HepG2 (cell line): ENCODE measurements around the gene NUP214. TPM values are rescaled to one million over a fixed set of nuclear protein-coding genes. Genes with fewer than 3 reads are reported as not detected.

Experiments used
- ATAC-seq: fragments of 200-7000 bp; cut with Tn5 transposase; 3 replicates; pipeline ENCODE4 v1.9.1; 2020; ENCODE audit warnings: mild to moderate bottlenecking, moderate library complexity
- BruUV-seq: library from RNA; stranded (reverse); fragments of 400-500 nt; replicated peaks from 2 replicates; lab custom pipeline; 2021; lab: Mats Ljungman, UMichigan
- CTCF ChIA-PET: fragments of 300-600 bp; formaldehyde crosslinking; extraction: SDS; loops from one replicate; lab custom pipeline; 2021; ENCODE audit warnings: low total read pairs, inconsistent platforms, low intra/inter-chr PET ratio; lab: Yijun Ruan, JAX
- POLR2A ChIA-PET: fragments of 350-600 bp; sonication (Branson Sonifier 250); formaldehyde crosslinking; loops from one replicate; lab custom pipeline; 2020; ENCODE audit warnings: antibody characterized with exemption, inconsistent platforms; lab: Yijun Ruan, JAX
- DNase-seq: peaks from one replicate; pipeline ENCODE4 v3.0.0-alpha.2; 2015; ENCODE audit warnings: low spot score
- FAIRE-seq: peaks from 3 replicates; lab custom pipeline; 2011; peaks lifted over from hg19 to GRCh38; lab: Jason Lieb, UNC
- H2AFZ ChIP-seq: one replicate; pipeline ENCODE4 v1.6.1; 2011; ENCODE audit warnings: low read length, inconsistent platforms
- H3K27ac ChIP-seq: fragments of 300-600 bp; 3 replicates; pipeline ENCODE4 v1.8.0; 2011; ENCODE audit warnings: mixed run types, mild to moderate bottlenecking, mixed read lengths, low read length, inconsistent platforms; ENCODE audit not compliant: insufficient read depth; ENCODE audit errors: extremely low read length
- H3K27me3 ChIP-seq, 2 experiments: fragments of 200-600 bp in 1 of 2; 2 replicates in 1 of 2; 3 replicates in 1 of 2; pipeline versions ENCODE4 v1.6.0 to v1.8.0; 2011; ENCODE audit warnings: low read length in 2 of 2, mild to moderate bottlenecking in 2 of 2, moderate library complexity in 2 of 2, inconsistent platforms in 1 of 2; ENCODE audit not compliant: insufficient read depth in 2 of 2, control insufficient read depth in 1 of 2
- H3K36me3 ChIP-seq, 2 experiments: fragments of 200-600 bp in 1 of 2; replicated peaks in 1 of 2; 2 replicates in 1 of 2; 3 replicates in 1 of 2; pipeline versions ENCODE4 v1.5.1 to v1.8.0; 2011; ENCODE audit warnings: low read length in 2 of 2, inconsistent platforms in 1 of 2; ENCODE audit not compliant: insufficient read depth in 2 of 2, control insufficient read depth in 1 of 2
- H3K4me1 ChIP-seq: 2 replicates; pipeline ENCODE4 v1.5.1; 2012; ENCODE audit warnings: low read length, inconsistent platforms; ENCODE audit not compliant: insufficient read depth
- H3K4me2 ChIP-seq: 2 replicates; pipeline ENCODE4 v1.6.0; 2011; ENCODE audit warnings: low read depth, low read length, inconsistent platforms
- H3K4me3 ChIP-seq, 3 experiments: fragments of 200-600 bp in 1 of 3; sonication (generic), shearing (Covaris generic) in 1 of 3; replicated peaks in 1 of 3; 2 replicates each; pipeline ENCODE4 v1.5.1; 2011 to 2016; ENCODE audit warnings: low read length in 3 of 3, inconsistent platforms in 2 of 3, low read depth in 2 of 3, mild to moderate bottlenecking in 2 of 3, control low read depth in 1 of 3, mixed read lengths in 1 of 3; ENCODE audit not compliant: insufficient read depth in 1 of 3
- H3K79me2 ChIP-seq: one replicate; pipeline ENCODE4 v1.6.1; 2011; ENCODE audit warnings: low read length, inconsistent platforms; ENCODE audit not compliant: insufficient read depth
- H3K9ac ChIP-seq: 2 replicates; pipeline ENCODE4 v1.6.0; 2011; ENCODE audit warnings: mild to moderate bottlenecking, low read depth, low read length, inconsistent platforms; ENCODE audit not compliant: insufficient read depth
- H3K9me3 ChIP-seq: 2 replicates; pipeline ENCODE4 v1.5.1; 2012; ENCODE audit warnings: mild to moderate bottlenecking, low read length
- H4K20me1 ChIP-seq: 2 replicates; pipeline ENCODE4 v1.6.0; 2011; ENCODE audit warnings: inconsistent platforms, mild to moderate bottlenecking, low read length, moderate library complexity; ENCODE audit not compliant: insufficient read depth
- CCAR2 ChIP-seq: fragments of 200-400 bp; formaldehyde crosslinking; optimal IDR thresholded peaks from 2 replicates; pipeline ENCODE3; 2018; ENCODE audit warnings: low read depth, mild to moderate bottlenecking, low read length, moderate library complexity
- CTCF ChIP-seq: sonication (generic); formaldehyde crosslinking; IDR thresholded peaks from 2 replicates; pipeline ENCODE4 v1.5.0; 2020; ENCODE audit warnings: mild to moderate bottlenecking, missing genetic modification reagents, moderate library complexity
- DPF2 ChIP-seq: sonication (generic); formaldehyde crosslinking; IDR thresholded peaks from 2 replicates; pipeline ENCODE4 v1.4.0; 2020; ENCODE audit warnings: mild to moderate bottlenecking, low read depth, missing genetic modification reagents, borderline replicate concordance
- GABPB1 ChIP-seq: IDR thresholded peaks from 2 replicates; pipeline ENCODE4 v1.6.1; 2016; ENCODE audit warnings: mild to moderate bottlenecking, missing genetic modification reagents, moderate library complexity, missing compliant biosample characterization
- HOXA9 ChIP-seq: sonication (generic); formaldehyde crosslinking; IDR thresholded peaks from 2 replicates; pipeline ENCODE4 v1.8.1; 2022; ENCODE audit warnings: missing genetic modification reagents, mild to moderate bottlenecking, moderate library complexity, borderline replicate concordance
- ZNF329 ChIP-seq: sonication (generic); formaldehyde crosslinking; IDR thresholded peaks from 2 replicates; pipeline ENCODE4 v1.9.0; 2021; ENCODE audit warnings: low read depth, mild to moderate bottlenecking, missing genetic modification reagents
- ZNF563 ChIP-seq: sonication (generic); formaldehyde crosslinking; IDR thresholded peaks from 2 replicates; pipeline ENCODE4 v1.8.0; 2022; ENCODE audit warnings: mild to moderate bottlenecking, moderate library complexity, missing genetic modification reagents
- ZSCAN20 ChIP-seq: sonication (generic); formaldehyde crosslinking; IDR thresholded peaks from 2 replicates; pipeline ENCODE4 v1.4.0; 2020; ENCODE audit warnings: missing genetic modification reagents, mild to moderate bottlenecking, borderline replicate concordance
- WGBS: methylation state at CpG from one replicate; pipeline ENCODE4 v1.1.6; 2017; ENCODE audit warnings: low lambda C conversion rate; 5-methylcytosine and 5-hydroxymethylcytosine counted together
- in situ Hi-C: cut with HindIII; loops from 2 replicates; pipeline ENCODE4 v1.10.0; 2017; ENCODE audit warnings: low pct_unique_long_range_greater_than_20kb; ENCODE audit not compliant: extremely low pct_ligation_motif_present
- intact Hi-C: fragments of 100-400 bp; cut with micrococcal nuclease; formaldehyde crosslinking; loops from one replicate; pipeline ENCODE4 v1.10.0; 2022; ENCODE audit not compliant: unreplicated experiment
- polyA plus RNA-seq, 8 experiments: library from polyadenylated mRNA; depleted of rRNA in 3 of 8; stranded (reverse) in 7 of 8; unstranded in 1 of 8; fragments of >200 nt; fragmentation: Illumina TruSeq in 4 of 8; extraction: Trizol in 4 of 8; gene quantifications; 2 replicates each; pipeline versions ENCODE4 v1.2.1 to v1.2.3, GENCODE V29; 2011 to 2016; ENCODE audit warnings: low read depth in 4 of 8, missing spikeins in 1 of 8, mixed read lengths in 1 of 8; ENCODE audit not compliant: insufficient read depth in 1 of 8
- total RNA-seq, 5 experiments: library from RNA; depleted of rRNA; stranded (reverse); fragments of >200 nt; fragmentation: Illumina TruSeq; extraction: Trizol; gene quantifications; 2 replicates each; pipeline ENCODE4 v1.2.3, GENCODE V29; 2016; ENCODE audit warnings: low read depth in 1 of 5
- TF ChIP-seq, protein P1 (sequence below): sonication (generic); formaldehyde crosslinking; IDR thresholded peaks from 2 replicates; pipeline ENCODE4 v1.4.0; 2020; ENCODE audit warnings: mild to moderate bottlenecking, missing genetic modification reagents
- TF ChIP-seq, protein P2 (sequence below): sonication (generic); formaldehyde crosslinking; IDR thresholded peaks from 2 replicates; pipeline ENCODE4 v1.4.0; 2020; ENCODE audit warnings: missing genetic modification reagents
- TF ChIP-seq, protein P3 (sequence below): sonication (generic); formaldehyde crosslinking; conservative IDR thresholded peaks from 2 replicates; pipeline ENCODE4 v1.4.0; 2020; ENCODE audit warnings: mild to moderate bottlenecking, missing genetic modification reagents, moderate library complexity
- TF ChIP-seq, protein P4 (sequence below): sonication (generic); formaldehyde crosslinking; IDR thresholded peaks from 2 replicates; pipeline ENCODE4 v1.5.1; 2020; ENCODE audit warnings: missing genetic modification reagents, mild to moderate bottlenecking, borderline replicate concordance

NUP214 gene
- total and polyA plus RNA-seq, 2 of the 13 experiments (the other 11 are each of a cell fraction or from before 2014, with no cell fraction given), result 8.4 to 16.0 TPM

GRCh38 chr9:131092548-131093440 is 32.6 kb upstream of the NUP214 start:
- no peak for ATAC-seq
- in situ Hi-C loops, result no loop called here
- no peak overlapping the region for H3K4me2 ChIP-seq
- peaks cover 7 to 71% of the 10 kb centered on the region in 2 experiments; a peak in 4 of 5 replicates for H3K27me3 ChIP-seq
- H3K79me2 ChIP-seq, result no peaks in the 10 kb centered on the region
- no peak for FAIRE-seq
- peaks cover 28% of the 10 kb centered on the region for H3K4me1 ChIP-seq
- no peaks in the 10 kb centered on the region for H4K20me1 ChIP-seq
- no peak overlapping the region for H3K4me3 ChIP-seq
- no peak overlapping the region for H2AFZ ChIP-seq
- H3K9me3 ChIP-seq, result no peaks in the 10 kb centered on the region
- ChIA-PET POLR2A (no interaction called here), CTCF (no interaction called here)
- no peak for DNase-seq
- WGBS, result 21% methylated on average over 15 of the region's 24 CpGs
- BruUV-seq, result no TSS peak
- H3K27ac ChIP-seq, result no peak overlapping the region
- no peaks in the 10 kb centered on the region for H3K36me3 ChIP-seq
- H3K9ac ChIP-seq, result no peak overlapping the region
- TF ChIP-seq DPF2, result no peak
- no peak for TF ChIP-seq ZSCAN20
- no peak for TF ChIP-seq ZNF329
- TF ChIP-seq CTCF, result no peak
- no peak for TF ChIP-seq GABPB1 (CRISPR knock-in tag)
- TF ChIP-seq CCAR2, result no peak
- TF ChIP-seq, protein P1, sequence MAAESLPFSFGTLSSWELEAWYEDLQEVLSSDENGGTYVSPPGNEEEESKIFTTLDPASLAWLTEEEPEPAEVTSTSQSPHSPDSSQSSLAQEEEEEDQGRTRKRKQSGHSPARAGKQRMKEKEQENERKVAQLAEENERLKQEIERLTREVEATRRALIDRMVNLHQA (CRISPR knock-in tag), result no peak
- TF ChIP-seq, protein P2, sequence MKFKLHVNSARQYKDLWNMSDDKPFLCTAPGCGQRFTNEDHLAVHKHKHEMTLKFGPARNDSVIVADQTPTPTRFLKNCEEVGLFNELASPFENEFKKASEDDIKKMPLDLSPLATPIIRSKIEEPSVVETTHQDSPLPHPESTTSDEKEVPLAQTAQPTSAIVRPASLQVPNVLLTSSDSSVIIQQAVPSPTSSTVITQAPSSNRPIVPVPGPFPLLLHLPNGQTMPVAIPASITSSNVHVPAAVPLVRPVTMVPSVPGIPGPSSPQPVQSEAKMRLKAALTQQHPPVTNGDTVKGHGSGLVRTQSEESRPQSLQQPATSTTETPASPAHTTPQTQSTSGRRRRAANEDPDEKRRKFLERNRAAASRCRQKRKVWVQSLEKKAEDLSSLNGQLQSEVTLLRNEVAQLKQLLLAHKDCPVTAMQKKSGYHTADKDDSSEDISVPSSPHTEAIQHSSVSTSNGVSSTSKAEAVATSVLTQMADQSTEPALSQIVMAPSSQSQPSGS (CRISPR knock-in tag), result no peak
- TF ChIP-seq, protein P3, sequence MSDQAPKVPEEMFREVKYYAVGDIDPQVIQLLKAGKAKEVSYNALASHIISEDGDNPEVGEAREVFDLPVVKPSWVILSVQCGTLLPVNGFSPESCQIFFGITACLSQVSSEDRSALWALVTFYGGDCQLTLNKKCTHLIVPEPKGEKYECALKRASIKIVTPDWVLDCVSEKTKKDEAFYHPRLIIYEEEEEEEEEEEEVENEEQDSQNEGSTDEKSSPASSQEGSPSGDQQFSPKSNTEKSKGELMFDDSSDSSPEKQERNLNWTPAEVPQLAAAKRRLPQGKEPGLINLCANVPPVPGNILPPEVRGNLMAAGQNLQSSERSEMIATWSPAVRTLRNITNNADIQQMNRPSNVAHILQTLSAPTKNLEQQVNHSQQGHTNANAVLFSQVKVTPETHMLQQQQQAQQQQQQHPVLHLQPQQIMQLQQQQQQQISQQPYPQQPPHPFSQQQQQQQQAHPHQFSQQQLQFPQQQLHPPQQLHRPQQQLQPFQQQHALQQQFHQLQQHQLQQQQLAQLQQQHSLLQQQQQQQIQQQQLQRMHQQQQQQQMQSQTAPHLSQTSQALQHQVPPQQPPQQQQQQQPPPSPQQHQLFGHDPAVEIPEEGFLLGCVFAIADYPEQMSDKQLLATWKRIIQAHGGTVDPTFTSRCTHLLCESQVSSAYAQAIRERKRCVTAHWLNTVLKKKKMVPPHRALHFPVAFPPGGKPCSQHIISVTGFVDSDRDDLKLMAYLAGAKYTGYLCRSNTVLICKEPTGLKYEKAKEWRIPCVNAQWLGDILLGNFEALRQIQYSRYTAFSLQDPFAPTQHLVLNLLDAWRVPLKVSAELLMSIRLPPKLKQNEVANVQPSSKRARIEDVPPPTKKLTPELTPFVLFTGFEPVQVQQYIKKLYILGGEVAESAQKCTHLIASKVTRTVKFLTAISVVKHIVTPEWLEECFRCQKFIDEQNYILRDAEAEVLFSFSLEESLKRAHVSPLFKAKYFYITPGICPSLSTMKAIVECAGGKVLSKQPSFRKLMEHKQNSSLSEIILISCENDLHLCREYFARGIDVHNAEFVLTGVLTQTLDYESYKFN, result no peak
- no peak for TF ChIP-seq ZNF563 (CRISPR knock-in tag)
- TF ChIP-seq, protein P4, sequence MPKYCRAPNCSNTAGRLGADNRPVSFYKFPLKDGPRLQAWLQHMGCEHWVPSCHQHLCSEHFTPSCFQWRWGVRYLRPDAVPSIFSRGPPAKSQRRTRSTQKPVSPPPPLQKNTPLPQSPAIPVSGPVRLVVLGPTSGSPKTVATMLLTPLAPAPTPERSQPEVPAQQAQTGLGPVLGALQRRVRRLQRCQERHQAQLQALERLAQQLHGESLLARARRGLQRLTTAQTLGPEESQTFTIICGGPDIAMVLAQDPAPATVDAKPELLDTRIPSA (CRISPR knock-in tag), result no peak
- no peak for TF ChIP-seq HOXA9 (CRISPR knock-in tag)
- intact Hi-C loops, result no loop called here
